ENCODE results near the gene PLOD1. TPM values are rescaled to one million over a fixed set of nuclear protein-coding genes. Genes with fewer than 3 reads are reported as not detected.

PLOD1 gene
- total RNA-seq, 2 experiments from 2014 or later: 10.5 to 11.1 TPM

- no peak overlapping the region for H3K4me3 Mint-ChIP-seq
- H3K27me3 Mint-ChIP-seq: no peaks in the 10 kb centered on the region
- H3K36me3 Mint-ChIP-seq (ENCODE audit: low read depth): peaks cover 31% of the 10 kb centered on the region
- H3K27ac Mint-ChIP-seq: no peak overlapping the region
- H3K9me3 Mint-ChIP-seq: no peaks in the 10 kb centered on the region
- peaks cover 18% of the 10 kb centered on the region for H3K4me1 Mint-ChIP-seq
- no peak for DNase-seq
- POLR2A ChIA-PET: no interaction called here
- CTCF ChIA-PET: interaction anchor here (0.6 to 2.1 kb wide), 5 partner anchors 8 to 49 kb away, joined by 3 to 8 read pairs (median 4); no protein-coding TSS in a partner anchor
Observed at GRCh38 chr1:12022036-12022435, 87.5 kb downstream of the PLOD1 start.

Other genes starting within 250 kb of the PLOD1 start
- gene DRAXIN, start 243.0 kb upstream of the PLOD1 start, total RNA-seq: under 1 TPM; 0.54 to 0.62 TPM
- gene AGTRAP, start 198.6 kb upstream of the PLOD1 start, total RNA-seq: 10 to 100 TPM; 41.3 to 42.7 TPM
- not detected for gene C1orf167, start 172.5 kb upstream of the PLOD1 start, total RNA-seq
- 10 to 100 TPM; 23.8 to 29.0 TPM for gene MTHFR, start 128.8 kb upstream of the PLOD1 start, total RNA-seq
- gene CLCN6, start 128.5 kb upstream of the PLOD1 start, total RNA-seq: 10 to 100 TPM; 13.2 to 15.7 TPM
- gene NPPA, start 86.9 kb upstream of the PLOD1 start, total RNA-seq: not detected
- gene NPPB, start 75.8 kb upstream of the PLOD1 start, total RNA-seq: not detected
- gene KIAA2013, start 8.3 kb upstream of the PLOD1 start, total RNA-seq: 10 to 100 TPM; 35.1 to 36.8 TPM
- gene MFN2, start 45.7 kb downstream of the PLOD1 start, total RNA-seq: 10 to 100 TPM; 46.3 to 60.3 TPM
- gene MIIP, start 84.8 kb downstream of the PLOD1 start, total RNA-seq: 10 to 100 TPM; 33.7 to 43.7 TPM
- gene TNFRSF8, start 128.6 kb downstream of the PLOD1 start, total RNA-seq: 1 to 10 TPM; 6.0 to 6.5 TPM
- gene TNFRSF1B, start 232.3 kb downstream of the PLOD1 start, total RNA-seq: 100 to 1,000 TPM; 167 to 190 TPM

Measured in activated CD4-positive, alpha-beta T cell treated with anti-CD3 and anti-CD28 coated beads, Interleukin-2, amount 10 ng/mL, durations not matched to agents 7 days and 5 days (primary cell).